Activated CD8-positive, alpha-beta memory T cell treated with anti-CD3 and anti-CD28 coated beads, Interleukin-2, amount 50 U/mL, for 48 hours (primary cell): ENCODE results near the gene RABEP2.
"Not testable (repeated sequence)": the region's sequence is repeated elsewhere in the genome, so short reads cannot be mapped to it uniquely, and the experiment has no call there.

Experiments used
- DNase-seq: peaks from one replicate; pipeline ENCODE4 v3.0.0-alpha.2; 2020

Gene RABEP2

DNA sequence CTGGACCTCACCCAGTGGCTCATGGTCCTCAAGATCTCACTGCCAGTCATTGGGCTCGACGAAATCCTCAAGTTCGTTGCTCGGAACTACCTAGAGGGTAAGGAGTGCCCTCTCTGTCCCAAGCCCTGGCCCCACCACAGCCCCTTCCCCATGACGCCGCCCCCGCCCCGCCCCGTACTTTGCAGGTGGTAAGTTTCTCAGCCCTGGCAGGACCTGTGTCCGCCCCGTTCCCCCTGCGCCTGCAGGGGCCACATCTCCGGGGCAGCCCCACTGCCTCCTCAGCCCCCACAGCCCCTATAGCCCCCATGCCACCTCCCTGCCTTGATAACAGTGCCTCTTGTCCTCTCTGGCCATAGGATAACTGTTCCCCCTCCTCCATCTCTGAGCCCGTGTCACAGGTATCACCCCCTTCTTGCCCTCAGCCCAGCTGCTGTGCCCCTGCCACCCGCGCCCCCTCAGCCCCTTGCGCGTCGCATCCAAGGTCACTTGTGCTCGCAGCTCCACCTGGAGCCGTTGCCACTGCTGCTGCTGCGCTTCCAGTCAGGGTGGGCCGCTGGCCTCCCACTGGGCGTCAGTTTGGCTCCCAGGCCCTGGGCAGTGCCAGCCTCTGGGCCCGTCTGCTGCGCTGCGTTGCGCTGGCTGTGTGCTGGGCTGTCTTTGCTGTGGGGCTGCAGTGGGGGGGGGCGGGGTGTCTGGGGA is 21.5 kb downstream of the RABEP2 start:
- DNase-seq, result no peak

DNA sequence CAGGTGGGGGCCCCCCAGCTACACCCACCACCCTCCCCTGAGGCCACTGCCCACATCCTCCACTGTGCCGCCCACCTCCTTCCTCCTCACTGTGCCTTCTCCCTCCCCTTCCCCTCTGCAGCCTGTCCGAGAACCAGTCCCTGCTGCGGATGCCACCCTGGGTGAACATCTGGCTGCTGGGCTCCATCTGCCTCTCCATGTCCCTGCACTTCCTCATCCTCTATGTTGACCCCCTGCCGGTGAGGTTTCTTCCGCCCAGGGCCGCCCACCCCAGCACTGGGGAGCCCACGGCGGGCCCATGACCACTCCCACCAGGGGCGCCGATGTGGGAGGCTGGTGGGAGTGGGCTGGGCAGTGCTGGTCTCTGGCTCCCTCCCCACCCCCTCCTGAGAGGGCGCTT is 22.1 kb downstream of the RABEP2 start:
- no peak for DNase-seq

DNA sequence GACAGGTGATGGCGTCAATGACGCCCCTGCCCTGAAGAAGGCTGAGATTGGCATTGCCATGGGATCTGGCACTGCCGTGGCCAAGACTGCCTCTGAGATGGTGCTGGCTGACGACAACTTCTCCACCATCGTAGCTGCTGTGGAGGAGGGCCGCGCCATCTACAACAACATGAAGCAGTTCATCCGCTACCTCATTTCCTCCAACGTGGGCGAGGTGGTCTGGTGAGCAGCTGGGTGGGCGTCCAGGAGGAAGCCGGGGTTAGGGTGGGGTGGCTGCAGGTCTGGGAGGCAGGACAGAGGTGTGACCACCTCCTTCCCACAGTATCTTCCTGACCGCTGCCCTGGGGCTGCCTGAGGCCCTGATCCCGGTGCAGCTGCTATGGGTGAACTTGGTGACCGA is 23.2 kb downstream of the RABEP2 start:
- no peak for DNase-seq

DNA sequence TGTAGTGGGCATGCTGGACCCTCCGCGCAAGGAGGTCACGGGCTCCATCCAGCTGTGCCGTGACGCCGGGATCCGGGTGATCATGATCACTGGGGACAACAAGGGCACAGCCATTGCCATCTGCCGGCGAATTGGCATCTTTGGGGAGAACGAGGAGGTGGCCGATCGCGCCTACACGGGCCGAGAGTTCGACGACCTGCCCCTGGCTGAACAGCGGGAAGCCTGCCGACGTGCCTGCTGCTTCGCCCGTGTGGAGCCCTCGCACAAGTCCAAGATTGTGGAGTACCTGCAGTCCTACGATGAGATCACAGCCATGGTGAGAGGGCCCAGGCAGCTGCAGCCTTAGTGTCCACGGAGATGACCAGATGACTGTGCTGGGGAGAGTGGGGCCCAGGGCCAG is 24.4 kb downstream of the RABEP2 start:
- no peak for DNase-seq

GRCh38 chr16:28899882-28900590 is 25.0 kb downstream of the RABEP2 start:
- no peak for DNase-seq

DNA sequence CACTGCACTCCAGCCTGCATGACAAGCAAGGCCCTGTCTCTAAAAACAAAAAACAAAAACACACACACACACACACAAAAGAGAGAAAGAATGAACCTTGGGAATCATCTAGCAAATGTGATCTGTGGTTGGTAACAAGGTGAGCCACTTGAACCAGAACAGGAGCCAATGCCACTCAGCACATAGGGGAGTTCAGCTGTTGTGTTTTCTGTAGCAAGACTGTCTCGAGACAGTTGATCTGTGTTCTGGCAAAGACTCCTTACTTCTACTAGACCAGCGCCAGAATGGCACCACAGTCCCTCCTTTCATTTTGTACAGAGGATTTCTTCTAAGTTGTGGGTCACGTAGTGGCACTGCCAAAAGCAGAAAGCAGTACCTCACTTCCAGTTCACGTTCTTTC is 26.1 kb downstream of the RABEP2 start:
- DNase-seq, result no peak

DNA sequence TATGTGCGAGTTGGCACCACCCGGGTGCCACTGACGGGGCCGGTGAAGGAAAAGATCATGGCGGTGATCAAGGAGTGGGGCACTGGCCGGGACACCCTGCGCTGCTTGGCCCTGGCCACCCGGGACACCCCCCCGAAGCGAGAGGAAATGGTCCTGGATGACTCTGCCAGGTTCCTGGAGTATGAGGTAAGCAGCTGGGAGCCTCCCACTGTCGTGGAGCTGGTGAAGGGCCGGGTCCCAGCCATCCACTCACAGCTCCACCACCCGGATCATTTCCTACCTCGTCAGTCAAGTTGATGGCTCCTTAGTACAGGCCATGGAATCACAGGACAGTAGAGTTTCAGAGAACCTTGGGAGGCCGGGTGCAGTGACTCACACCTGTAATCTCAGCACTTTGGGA is 26.8 kb downstream of the RABEP2 start:
- no peak for DNase-seq

DNA sequence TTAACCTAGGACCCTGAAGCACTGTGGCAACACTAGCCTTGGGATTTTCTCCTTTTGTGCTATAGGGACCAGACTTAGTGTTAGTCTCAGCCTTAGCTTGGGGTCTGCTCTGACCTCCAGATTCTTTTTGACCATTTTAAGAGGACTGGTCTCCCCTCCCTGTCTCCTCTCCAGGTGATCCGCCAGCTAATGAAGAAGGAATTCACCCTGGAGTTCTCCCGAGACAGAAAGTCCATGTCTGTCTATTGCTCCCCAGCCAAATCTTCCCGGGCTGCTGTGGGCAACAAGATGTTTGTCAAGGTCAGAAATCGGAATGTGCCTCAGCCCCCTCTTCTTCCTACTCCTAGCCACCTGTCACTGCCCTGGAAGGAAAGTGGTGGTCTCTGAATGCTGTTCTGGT is 27.2 kb downstream of the RABEP2 start:
- no peak for DNase-seq

DNA sequence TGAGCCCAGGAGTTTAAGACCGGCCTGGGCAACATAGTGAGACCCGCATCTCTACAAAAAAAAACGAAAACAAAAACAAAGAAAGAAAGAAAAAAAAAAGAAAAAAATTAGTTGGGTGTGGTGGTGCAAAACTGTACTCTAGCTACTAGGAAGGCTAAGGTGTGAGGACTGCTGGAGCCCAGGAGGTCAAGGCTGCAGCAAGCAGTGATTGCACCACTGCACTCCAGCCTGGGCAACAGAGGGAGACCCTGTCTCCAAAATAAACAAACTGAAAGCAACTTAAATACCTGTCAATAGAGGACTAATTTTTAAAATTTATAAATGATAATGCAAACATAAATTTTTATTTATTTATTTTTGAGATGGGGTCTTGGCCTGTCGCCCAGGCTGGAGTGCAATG is 29.4 kb downstream of the RABEP2 start:
- DNase-seq, result no peak

DNA sequence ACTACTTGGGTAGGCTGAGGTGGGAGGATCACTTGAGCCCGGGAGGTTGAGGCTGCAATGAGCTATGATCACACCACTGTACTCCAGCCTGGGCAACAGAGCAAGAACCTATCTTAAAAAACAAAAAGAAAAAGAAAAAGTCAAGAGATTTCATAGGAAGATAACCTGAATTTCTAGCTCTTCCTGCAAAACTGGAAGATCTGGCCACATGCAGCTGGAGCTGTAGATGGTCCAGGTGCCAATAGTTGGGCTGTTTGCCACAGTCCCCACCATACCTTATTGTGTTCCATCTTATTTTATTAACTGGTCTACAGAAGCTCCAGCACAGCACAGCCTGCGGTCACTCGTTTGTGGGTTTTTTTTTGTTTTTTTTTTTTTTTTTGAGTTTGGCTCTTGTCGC is 31.7 kb downstream of the RABEP2 start:
- no peak for DNase-seq

GRCh38 chr16:28891964-28892890 is 32.8 kb downstream of the RABEP2 start:
- DNase-seq, result no peak

DNA sequence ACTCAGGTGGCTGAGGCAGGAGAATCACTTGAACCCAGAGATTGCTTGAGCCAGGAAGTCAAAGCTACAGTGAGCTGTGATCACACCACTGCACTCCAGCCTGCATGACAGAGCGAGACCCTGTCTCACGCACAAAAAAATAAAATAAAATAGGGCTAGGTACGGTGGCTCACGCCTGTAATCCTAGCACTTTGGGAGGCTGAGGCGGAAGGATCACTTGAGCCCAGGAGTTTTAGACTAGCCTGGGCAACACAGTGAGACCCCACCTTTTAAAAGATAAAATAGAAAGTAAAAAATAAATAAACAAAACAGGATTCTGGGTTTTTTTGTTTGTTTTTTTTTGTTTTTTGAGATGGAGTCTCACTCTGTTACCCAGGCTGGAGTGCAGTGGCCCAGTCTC is 34.7 kb downstream of the RABEP2 start:
- not testable (repeated sequence) for DNase-seq

GRCh38 chr16:28886945-28887344 is 38.1 kb downstream of the RABEP2 start:
- DNase-seq, result no peak

DNA sequence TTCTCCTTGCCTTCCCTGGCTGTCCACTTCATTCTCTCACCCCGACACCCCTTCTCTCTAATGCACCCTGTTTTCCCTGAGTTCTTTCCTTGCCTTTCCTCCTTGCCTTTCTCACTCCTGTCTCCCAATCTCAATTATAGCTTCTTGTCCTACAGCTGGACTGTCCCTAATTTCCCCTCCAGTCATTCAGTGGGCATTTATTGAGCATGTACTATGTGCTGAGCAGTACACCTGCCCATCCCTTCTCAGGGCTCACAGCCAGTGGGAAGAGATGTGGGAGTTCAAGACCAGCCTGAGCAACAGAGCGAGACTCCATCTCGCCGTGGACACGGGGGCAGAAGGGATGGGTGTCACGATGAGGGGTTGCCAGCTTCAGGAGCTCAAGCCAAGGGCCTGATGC is 41.0 kb downstream of the RABEP2 start:
- no peak for DNase-seq

DNA sequence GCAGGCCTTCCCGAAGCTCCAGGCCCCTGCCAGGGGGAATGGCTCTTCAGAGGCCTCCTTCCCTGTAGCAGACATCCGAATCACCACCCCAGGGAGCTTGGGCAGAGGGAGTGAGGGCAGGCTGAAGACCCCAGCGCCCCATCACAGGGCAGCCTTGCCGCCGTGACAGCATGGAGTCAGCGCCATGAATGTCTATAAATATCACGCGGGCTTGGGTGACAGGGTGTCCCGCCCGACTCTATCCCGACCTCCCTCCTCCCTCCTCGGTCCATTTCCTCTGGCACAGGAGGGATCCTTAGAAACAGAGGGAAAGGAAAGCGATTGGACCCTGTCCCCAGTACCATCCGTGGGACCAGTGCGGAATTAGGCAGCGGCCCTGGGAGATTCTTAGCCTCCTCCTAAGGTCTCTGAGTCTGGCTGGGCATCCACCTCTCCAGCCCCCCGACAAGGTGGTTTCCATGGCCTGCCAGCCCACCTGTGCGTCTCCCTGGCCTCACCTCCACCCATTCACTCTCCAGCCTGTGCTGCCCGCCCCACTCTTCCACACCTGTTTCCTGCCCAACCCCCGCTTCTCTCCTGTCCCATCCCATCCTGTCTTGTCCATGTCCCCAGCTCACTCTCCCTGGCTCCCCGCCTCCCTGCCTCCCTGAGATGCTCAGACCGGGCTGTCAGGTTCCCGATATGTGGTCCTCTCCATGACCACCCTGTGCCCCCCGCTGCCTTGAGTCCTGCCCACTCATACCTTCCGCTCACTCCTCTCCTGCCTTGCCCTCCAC is 41.6 kb downstream of the RABEP2 start:
- DNase-seq, result no peak

DNA sequence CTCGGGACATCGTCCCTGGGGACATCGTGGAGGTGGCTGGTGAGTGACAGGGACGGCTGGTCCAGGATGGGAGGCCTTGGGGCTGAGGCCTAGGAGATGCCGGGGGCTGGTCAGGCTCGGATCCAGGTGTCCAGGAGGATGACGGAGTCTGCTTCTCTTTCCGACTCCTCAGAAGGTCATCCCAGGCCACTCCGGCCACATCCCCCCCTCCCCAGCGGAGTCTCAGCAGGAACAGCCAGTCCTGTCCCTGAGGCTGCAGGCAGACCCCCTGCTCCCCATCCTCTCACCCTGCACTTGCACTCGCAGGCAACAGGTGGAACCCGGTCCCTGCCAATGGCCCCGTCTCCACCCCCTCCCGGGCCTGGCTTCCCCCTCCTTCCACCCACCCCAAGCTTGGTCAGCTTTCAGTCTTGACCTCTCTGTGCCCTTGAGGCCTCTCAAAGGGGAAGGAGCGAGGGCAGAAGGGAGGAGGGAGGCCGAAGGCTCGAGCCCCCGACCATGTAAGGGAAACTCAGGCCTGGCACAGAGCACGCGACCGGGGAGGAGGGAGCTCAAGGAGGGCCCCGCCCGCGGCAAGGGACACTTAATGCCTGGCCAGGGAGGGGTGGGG is 42.4 kb downstream of the RABEP2 start:
- DNase-seq, result no peak

DNA sequence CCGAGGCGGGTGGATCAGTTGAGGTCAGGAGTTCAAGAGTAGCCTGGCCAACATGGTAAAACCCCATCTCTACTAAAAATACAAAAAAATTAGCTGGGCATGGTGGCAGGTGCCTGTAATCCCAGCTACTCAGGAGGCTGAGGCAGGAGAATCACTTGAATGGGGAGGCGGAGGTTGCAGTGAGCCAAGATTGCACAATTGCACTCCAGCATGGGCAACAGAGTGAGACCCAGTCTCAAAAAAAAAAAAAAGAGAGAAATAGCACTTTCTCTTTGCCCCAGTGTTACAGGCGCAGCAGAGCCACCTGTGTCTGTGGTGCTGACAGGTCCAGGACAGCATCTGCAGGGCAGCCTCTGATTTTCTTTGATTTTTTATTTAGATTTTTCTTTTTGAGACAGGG is 43.5 kb downstream of the RABEP2 start:
- not testable (repeated sequence) for DNase-seq

- DNase-seq, result no peak
These were observed 44.1 kb downstream of the RABEP2 start for GRCh38 chr16:28880955-28881354.

- DNase-seq, result no peak
These were observed 44.5 kb downstream of the RABEP2 start for GRCh38 chr16:28880589-28880915.

GRCh38 chr16:28879841-28880588 is 45.0 kb downstream of the RABEP2 start:
- DNase-seq, result peak; percentile 93

DNA sequence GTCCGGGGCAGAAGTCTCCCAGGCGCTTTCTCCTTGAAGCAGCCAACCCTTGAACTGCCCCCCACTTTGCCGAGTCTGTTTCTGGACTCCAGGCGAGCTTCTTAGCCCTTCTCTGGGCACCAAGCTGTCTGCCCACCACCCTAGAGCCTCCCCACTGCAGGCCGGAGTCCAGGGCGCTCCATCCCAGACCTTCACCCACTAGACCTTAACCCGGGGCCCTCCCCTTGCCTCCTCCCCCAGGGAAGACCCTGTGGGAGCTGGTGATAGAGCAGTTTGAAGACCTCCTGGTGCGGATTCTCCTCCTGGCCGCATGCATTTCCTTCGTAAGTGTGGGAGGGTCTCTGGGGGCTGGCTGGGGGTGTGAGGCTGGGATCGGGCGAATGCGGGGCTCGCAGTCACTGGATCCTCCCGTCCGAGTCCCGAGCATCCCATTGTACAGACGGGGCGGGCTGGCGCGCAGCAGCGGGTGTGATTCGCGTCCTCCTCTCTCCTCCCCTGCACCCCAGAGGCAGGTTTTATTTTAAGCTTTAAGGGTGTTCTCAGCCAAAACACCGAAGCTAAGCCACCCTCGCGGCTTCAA is 45.7 kb downstream of the RABEP2 start:
- no peak for DNase-seq
